PC-3 (cell line): ENCODE measurements around the gene ZNF710.

ENCODE experiments used
- CTCF ChIP-seq: fragments of 300-600 bp; sonication (generic); conservative IDR thresholded peaks from 2 replicates; pipeline ENCODE4 v1.5.1; 2017; ENCODE audit warnings: antibody characterized with exemption, low read depth, mild to moderate bottlenecking, low read length
- EZH2 ChIP-seq: fragments of 300-600 bp; sonication (generic); IDR thresholded peaks from one replicate; pipeline ENCODE4 v1.6.1; 2017; ENCODE audit warnings: antibody characterized with exemption, mild to moderate bottlenecking, low read length; ENCODE audit not compliant: unreplicated experiment
- EZH2phosphoT487 ChIP-seq: fragments of 300-600 bp; sonication (generic); IDR thresholded peaks from 2 replicates; pipeline ENCODE4 v1.6.1; 2018; ENCODE audit warnings: mild to moderate bottlenecking, antibody characterized with exemption, low read length, borderline replicate concordance

GRCh38 chr15:90049666-90050604, 48.8 kb downstream of the ZNF710 start:
- TF ChIP-seq CTCF (no peak), EZH2 (no peak), EZH2phosphoT487 (no peak)
